NB4 (cell line): ENCODE data around the gene TSPO.

Experiments used
- MYC ChIP-seq: IDR thresholded peaks from 2 replicates; pipeline ENCODE4 v1.6.1; 2011; ENCODE audit warnings: low read depth, low read length
- POLR2A ChIP-seq: IDR thresholded peaks from 2 replicates; pipeline ENCODE4 v1.6.1; 2011; ENCODE audit warnings: mild to moderate bottlenecking; ENCODE audit not compliant: insufficient read length; ENCODE audit errors: extremely low read depth
- TF ChIP-seq, protein P1 (sequence below): IDR thresholded peaks from one replicate; pipeline ENCODE4 v1.5.1; 2012; ENCODE audit warnings: low read depth, low read length
- TF ChIP-seq, protein P2 (sequence below): IDR thresholded peaks from 2 replicates; pipeline ENCODE4 v1.6.1; 2011; ENCODE audit warnings: low read depth, low read length

DNA sequence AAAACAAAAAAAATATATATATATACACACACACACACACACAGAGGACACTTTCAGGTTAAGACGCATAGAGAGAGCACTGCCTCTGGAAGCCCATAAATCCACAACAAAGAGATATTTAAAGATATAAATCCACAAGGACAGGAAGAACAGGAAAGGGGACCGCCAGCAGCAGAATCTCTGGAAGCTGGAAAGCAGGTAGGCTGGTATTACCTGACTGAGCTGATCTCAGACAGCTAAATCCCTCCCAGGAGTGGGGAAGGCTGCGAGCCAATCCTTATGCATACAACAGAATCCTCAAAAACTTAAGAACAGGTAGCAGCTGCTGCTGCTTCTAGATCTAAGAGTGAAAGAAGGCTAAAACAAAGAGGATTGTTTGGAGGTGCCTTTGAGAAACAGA is 6.4 kb upstream of the TSPO start:
- TF ChIP-seq POLR2A (no peak), MYC (no peak)
- TF ChIP-seq, protein P1, sequence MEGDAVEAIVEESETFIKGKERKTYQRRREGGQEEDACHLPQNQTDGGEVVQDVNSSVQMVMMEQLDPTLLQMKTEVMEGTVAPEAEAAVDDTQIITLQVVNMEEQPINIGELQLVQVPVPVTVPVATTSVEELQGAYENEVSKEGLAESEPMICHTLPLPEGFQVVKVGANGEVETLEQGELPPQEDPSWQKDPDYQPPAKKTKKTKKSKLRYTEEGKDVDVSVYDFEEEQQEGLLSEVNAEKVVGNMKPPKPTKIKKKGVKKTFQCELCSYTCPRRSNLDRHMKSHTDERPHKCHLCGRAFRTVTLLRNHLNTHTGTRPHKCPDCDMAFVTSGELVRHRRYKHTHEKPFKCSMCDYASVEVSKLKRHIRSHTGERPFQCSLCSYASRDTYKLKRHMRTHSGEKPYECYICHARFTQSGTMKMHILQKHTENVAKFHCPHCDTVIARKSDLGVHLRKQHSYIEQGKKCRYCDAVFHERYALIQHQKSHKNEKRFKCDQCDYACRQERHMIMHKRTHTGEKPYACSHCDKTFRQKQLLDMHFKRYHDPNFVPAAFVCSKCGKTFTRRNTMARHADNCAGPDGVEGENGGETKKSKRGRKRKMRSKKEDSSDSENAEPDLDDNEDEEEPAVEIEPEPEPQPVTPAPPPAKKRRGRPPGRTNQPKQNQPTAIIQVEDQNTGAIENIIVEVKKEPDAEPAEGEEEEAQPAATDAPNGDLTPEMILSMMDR: no peak
- TF ChIP-seq, protein P2, sequence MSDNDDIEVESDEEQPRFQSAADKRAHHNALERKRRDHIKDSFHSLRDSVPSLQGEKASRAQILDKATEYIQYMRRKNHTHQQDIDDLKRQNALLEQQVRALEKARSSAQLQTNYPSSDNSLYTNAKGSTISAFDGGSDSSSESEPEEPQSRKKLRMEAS: no peak
